Lower leg skin (tissue), 3 donors: ENCODE measurements around the gene SLC9B2.

Experiments
- CTCF ChIP-seq, 3 donors: fragments of 450-650 bp; IDR thresholded peaks; one replicate each; pipeline ENCODE4 v1.5.1; 2016; ENCODE audit warnings: antibody characterized with exemption in 3 of 3, mild to moderate bottlenecking in 3 of 3, moderate library complexity in 2 of 3
- POLR2A ChIP-seq, 2 donors: fragments of 450-650 bp; IDR thresholded peaks; one replicate each; pipeline ENCODE4 v1.6.1; 2016 to 2017; ENCODE audit warnings: antibody characterized with exemption in 2 of 2, mild to moderate bottlenecking in 1 of 2, moderate library complexity in 1 of 2

GRCh38 chr4:102981005-102981404 lies 95.6 kb downstream of the SLC9B2 start:
- TF ChIP-seq POLR2A (IDR thresholded peaks at IDR 0.05) (no peak), CTCF (IDR thresholded peaks at IDR 0.05) (no peak)
